ENCODE measurements around the gene GXYLT2. TPM values are rescaled to one million over a fixed set of nuclear protein-coding genes. Genes with fewer than 3 reads are reported as not detected.

Gene GXYLT2
- total RNA-seq, 1 experiment from 2014 or later = 6.1 TPM

DNA sequence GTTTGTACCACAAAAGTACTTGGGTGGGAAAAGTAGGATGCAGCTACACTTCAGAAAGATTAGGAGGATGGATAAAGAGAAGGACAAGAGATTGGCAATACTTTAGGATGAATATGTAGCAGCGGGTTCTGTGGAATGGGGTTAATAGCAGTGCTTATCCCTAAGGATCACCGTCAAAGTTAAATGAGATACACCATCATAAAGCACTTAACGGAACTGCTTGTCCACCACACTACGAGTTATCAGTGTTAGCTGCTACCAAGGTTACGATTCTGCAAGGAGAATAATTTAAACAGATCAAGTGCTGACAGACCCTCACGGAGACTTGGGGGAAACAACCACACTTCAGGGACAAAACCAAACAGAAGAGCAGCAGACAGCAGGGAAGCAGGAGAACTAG is 40.6 kb upstream of the GXYLT2 start:
- H3K27me3 ChIP-seq (ENCODE audit: control insufficient read depth, insufficient read depth, low read length) = no peaks in the 10 kb centered on the region
- in situ Hi-C loops (cut with HindIII; ENCODE audit: low pct_unique_long_range_greater_than_20kb, low sequenced_read_pairs) = no loop called here
- peak overlapping the region; percentile 80 for H3K27ac ChIP-seq (ENCODE audit: low read length)
- no peaks in the 10 kb centered on the region for H3K9me3 ChIP-seq (ENCODE audit: control insufficient read depth, insufficient read depth, low read depth, low read length)
- intact Hi-C loops (cut with micrococcal nuclease; ENCODE audit: unreplicated experiment) = no loop called here
- ATAC-seq (no peak), DNase-seq (ENCODE audit: low read depth, low spot score) (no peak)
- H3K4me1 ChIP-seq (ENCODE audit: control insufficient read depth, insufficient read depth, low read length) = peaks cover 6% of the 10 kb centered on the region
- BruUV-seq (replicated peaks) = TSS peak; percentile 68
- CTCF ChIA-PET = no interaction called here
- H3K36me3 ChIP-seq (ENCODE audit: control insufficient read depth, insufficient read depth, low read length) = peaks cover 2% of the 10 kb centered on the region; the same call in 1 of the 2 replicates
- H3K4me3 ChIP-seq (ENCODE audit: low read depth in 2 of 2, low read length in 2 of 2) = peak overlapping the region; percentile 95 to 98
- POLR2A ChIA-PET = no interaction called here
- TF ChIP-seq, protein P1, sequence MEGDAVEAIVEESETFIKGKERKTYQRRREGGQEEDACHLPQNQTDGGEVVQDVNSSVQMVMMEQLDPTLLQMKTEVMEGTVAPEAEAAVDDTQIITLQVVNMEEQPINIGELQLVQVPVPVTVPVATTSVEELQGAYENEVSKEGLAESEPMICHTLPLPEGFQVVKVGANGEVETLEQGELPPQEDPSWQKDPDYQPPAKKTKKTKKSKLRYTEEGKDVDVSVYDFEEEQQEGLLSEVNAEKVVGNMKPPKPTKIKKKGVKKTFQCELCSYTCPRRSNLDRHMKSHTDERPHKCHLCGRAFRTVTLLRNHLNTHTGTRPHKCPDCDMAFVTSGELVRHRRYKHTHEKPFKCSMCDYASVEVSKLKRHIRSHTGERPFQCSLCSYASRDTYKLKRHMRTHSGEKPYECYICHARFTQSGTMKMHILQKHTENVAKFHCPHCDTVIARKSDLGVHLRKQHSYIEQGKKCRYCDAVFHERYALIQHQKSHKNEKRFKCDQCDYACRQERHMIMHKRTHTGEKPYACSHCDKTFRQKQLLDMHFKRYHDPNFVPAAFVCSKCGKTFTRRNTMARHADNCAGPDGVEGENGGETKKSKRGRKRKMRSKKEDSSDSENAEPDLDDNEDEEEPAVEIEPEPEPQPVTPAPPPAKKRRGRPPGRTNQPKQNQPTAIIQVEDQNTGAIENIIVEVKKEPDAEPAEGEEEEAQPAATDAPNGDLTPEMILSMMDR (IDR thresholded peaks at IDR 0.05) = no peak
- TF ChIP-seq TCF7L2 (IDR thresholded peaks at IDR 0.05; ENCODE audit: low read depth, low read length) (no peak), POLR2AphosphoS5 (IDR thresholded peaks at IDR 0.05; ENCODE audit: low read depth, low read length) (no peak), SIN3A (IDR thresholded peaks at IDR 0.05; ENCODE audit: borderline replicate concordance, insufficient read depth, low read depth, low read length) (no peak)

DNA sequence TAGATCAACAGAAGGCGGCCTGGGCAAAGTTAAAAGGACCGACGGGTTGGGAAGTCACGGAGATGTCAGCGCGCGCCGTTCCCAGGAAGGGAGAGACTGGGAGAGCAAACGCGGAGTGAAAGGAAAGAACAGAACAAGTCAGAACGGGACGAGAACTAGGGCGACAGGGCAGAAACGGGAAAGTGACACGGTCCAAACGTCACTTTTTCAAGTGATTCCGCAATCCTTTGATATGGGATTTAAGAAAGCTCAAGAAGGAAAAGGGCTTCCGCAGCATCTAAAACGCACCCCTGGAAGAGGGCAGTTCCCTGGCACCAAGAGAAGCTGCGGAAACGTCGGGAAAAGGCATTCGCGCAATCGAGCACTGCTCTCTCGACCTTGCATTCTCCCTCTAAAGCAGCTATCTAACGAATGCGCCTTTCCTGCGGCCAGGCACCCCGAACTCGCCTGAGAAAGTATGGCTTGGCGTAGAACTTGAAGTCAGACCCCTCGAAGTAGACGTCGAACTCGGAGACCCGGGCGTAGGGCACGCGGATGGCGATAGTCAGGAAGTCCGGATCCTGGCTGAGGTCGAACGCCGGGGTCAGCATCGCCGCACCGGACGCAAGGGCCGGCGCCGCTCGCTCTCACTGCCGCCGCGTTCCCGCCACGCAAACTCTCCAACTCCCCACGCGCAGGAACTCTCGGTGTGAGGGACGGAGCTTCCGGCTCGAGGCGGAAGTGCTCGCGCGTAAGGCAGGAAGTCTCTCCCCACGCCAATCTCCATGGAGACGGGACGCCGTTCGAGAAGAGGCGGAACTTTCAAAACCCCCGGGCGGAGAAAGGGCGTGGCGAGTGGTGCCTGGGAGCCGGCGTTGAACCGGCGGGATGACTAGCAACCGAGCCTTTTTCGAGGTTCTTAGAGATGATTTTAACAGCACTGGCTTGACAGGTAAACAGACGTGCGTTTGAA is 39.8 kb upstream of the GXYLT2 start, which contains the start of gene SHQ1:
SHQ1 (minus strand) TSS at position 695 of the 952 bp plus-strand sequence; CDS start at position 590, 105 bp downstream.
- ATAC-seq (peak; percentile 99), DNase-seq (ENCODE audit: low read depth, low spot score) (peak; percentile 54)
- H3K27ac ChIP-seq (ENCODE audit: low read length) = peak within 1 kb of the TSS; percentile 80
- H3K4me3 ChIP-seq (ENCODE audit: low read depth in 2 of 2, low read length in 2 of 2) = peak within 1 kb of the TSS; percentile 95 to 98
- H3K4me1 ChIP-seq (ENCODE audit: control insufficient read depth, insufficient read depth, low read length) = peaks cover 6% of the 10 kb centered on the region
- in situ Hi-C loops (cut with HindIII; ENCODE audit: low pct_unique_long_range_greater_than_20kb, low sequenced_read_pairs) (no loop called here), intact Hi-C loops (cut with micrococcal nuclease; ENCODE audit: unreplicated experiment) (loop anchor here (2.0 kb wide), 1 partner anchor 49 kb away; no protein-coding TSS in a partner anchor)
- CTCF ChIA-PET = interaction anchor here (1.0 kb wide), 1 partner anchor 14 kb away, joined by 3 read pairs; no protein-coding TSS in a partner anchor
- BruUV-seq (replicated peaks) = no TSS peak
- POLR2A ChIA-PET = interaction anchor here (0.7 kb wide), 1 partner anchor 508 kb away, joined by 3 read pairs; no protein-coding TSS in a partner anchor
- H3K27me3 ChIP-seq (ENCODE audit: control insufficient read depth, insufficient read depth, low read length) = no peaks in the 10 kb centered on the region
- TF ChIP-seq SIN3A (IDR thresholded peaks at IDR 0.05; ENCODE audit: borderline replicate concordance, insufficient read depth, low read depth, low read length) = peak; percentile 84; the same call in 1 of the 2 replicates
- TF ChIP-seq, protein P2, sequence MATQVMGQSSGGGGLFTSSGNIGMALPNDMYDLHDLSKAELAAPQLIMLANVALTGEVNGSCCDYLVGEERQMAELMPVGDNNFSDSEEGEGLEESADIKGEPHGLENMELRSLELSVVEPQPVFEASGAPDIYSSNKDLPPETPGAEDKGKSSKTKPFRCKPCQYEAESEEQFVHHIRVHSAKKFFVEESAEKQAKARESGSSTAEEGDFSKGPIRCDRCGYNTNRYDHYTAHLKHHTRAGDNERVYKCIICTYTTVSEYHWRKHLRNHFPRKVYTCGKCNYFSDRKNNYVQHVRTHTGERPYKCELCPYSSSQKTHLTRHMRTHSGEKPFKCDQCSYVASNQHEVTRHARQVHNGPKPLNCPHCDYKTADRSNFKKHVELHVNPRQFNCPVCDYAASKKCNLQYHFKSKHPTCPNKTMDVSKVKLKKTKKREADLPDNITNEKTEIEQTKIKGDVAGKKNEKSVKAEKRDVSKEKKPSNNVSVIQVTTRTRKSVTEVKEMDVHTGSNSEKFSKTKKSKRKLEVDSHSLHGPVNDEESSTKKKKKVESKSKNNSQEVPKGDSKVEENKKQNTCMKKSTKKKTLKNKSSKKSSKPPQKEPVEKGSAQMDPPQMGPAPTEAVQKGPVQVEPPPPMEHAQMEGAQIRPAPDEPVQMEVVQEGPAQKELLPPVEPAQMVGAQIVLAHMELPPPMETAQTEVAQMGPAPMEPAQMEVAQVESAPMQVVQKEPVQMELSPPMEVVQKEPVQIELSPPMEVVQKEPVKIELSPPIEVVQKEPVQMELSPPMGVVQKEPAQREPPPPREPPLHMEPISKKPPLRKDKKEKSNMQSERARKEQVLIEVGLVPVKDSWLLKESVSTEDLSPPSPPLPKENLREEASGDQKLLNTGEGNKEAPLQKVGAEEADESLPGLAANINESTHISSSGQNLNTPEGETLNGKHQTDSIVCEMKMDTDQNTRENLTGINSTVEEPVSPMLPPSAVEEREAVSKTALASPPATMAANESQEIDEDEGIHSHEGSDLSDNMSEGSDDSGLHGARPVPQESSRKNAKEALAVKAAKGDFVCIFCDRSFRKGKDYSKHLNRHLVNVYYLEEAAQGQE (IDR thresholded peaks at IDR 0.05; ENCODE audit: insufficient read depth in 1 of 2, low read depth in 2 of 2, low read length in 1 of 2) = no peak
- TF ChIP-seq, protein P1 (IDR thresholded peaks at IDR 0.05) = no peak
- peak; percentile 44; the same call in 1 of the 2 replicates for TF ChIP-seq POLR2AphosphoS5 (IDR thresholded peaks at IDR 0.05; ENCODE audit: low read depth, low read length)
- H3K36me3 ChIP-seq (ENCODE audit: control insufficient read depth, insufficient read depth, low read length) = peaks cover 2% of the 10 kb centered on the region; the same call in 1 of the 2 replicates
- H3K9me3 ChIP-seq (ENCODE audit: control insufficient read depth, insufficient read depth, low read depth, low read length) = no peaks in the 10 kb centered on the region
